ENCODE results near the gene AKT2. TPM values are rescaled to one million over a fixed set of nuclear protein-coding genes. Genes with fewer than 3 reads are reported as not detected.

Gene AKT2
- total and polyA plus RNA-seq, 2 of the 8 experiments (the other 6 are each of a cell fraction or from before 2014, with no cell fraction given), result 151 to 183 TPM

DNA sequence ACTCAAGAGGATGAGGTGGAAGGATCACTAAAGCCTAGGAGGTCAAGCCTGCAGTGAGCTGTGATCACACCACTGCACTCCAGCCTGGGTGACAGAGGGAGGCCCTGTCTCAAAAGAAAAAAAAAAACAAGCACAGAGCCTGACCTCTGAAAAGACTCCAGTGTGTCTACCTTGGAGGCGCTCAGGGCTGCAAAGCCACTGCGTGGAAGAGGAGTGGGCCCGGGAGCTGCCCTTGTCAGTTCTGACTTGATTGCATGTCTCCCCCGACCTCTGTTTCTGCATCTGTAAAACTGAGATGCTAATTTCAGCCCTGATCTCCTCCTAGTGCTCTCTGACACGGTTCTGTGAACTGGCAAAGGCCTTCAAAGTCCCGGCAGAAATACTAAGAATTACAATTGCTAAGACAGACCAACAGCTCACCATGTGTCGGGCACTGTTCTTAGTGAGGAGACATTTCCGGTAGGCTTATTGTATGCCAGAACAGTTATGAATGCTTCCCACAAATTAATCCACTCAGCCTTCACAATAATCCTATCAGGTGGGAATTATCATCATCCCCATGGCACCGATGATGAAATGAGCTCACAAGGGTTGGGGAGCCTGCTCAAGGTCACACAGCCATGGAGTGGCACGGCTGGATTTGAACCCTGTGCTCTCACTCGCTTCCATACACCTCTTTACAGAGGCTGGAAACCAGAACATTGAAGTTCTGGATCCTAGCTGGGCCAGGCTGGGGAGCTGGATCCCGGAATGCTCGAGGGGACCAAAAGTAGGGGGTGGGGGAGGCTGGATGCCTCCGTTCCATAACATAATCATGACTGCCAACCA is 3.5 kb downstream of the AKT2 start:
- H3K27me3 ChIP-seq (replicated peaks in 1 of 4; ENCODE audit: control insufficient read depth in 3 of 4, extremely low read depth in 1 of 4, insufficient read depth in 3 of 4, low read length in 3 of 4), result no peaks in the 10 kb centered on the region
- CTCF ChIA-PET (ENCODE audit: partially characterized antibody), result interaction anchor here (0.6 to 2.2 kb wide), 6 partner anchors 11 to 92 kb away, joined by 3 to 10 read pairs (median 7); no protein-coding TSS in a partner anchor
- H3K27ac ChIP-seq (ENCODE audit: low read depth, low read length), result no peak overlapping the region
- no peak for TF ChIP-seq SRF (IDR thresholded peaks at IDR 0.05; ENCODE audit: low read depth, low read length)
- TF ChIP-seq, protein P1, sequence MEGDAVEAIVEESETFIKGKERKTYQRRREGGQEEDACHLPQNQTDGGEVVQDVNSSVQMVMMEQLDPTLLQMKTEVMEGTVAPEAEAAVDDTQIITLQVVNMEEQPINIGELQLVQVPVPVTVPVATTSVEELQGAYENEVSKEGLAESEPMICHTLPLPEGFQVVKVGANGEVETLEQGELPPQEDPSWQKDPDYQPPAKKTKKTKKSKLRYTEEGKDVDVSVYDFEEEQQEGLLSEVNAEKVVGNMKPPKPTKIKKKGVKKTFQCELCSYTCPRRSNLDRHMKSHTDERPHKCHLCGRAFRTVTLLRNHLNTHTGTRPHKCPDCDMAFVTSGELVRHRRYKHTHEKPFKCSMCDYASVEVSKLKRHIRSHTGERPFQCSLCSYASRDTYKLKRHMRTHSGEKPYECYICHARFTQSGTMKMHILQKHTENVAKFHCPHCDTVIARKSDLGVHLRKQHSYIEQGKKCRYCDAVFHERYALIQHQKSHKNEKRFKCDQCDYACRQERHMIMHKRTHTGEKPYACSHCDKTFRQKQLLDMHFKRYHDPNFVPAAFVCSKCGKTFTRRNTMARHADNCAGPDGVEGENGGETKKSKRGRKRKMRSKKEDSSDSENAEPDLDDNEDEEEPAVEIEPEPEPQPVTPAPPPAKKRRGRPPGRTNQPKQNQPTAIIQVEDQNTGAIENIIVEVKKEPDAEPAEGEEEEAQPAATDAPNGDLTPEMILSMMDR (IDR thresholded peaks at IDR 0.05; ENCODE audit: control extremely low read depth in 1 of 3, insufficient read depth in 1 of 3, low read depth in 1 of 3, low read length in 3 of 3), result no peak

More for the DNA sequence above, 3.5 kb downstream of the AKT2 start:
- H2AK5ac ChIP-seq (ENCODE audit: low read depth, low read length), result no peak overlapping the region; the same call in 1 of the 2 replicates
- H3K4me3 ChIP-seq (ENCODE audit: extremely low read depth in 1 of 4, insufficient read depth in 2 of 4, low read depth in 3 of 4, low read length in 4 of 4), result no peak overlapping the region
- no peak for FAIRE-seq
- no peak overlapping the region for H3K4me2 ChIP-seq (ENCODE audit: insufficient read depth in 1 of 2, low read depth in 2 of 2, low read length in 2 of 2)
- DNase-seq (ENCODE audit: low read depth in 1 of 2, low spot score in 2 of 2), result no peak
- H3K79me2 ChIP-seq (ENCODE audit: control insufficient read depth in 1 of 2, insufficient read depth in 2 of 2, low read length in 2 of 2), result peaks cover 9 to 78% of the 10 kb centered on the region in 2 experiments; a peak in 3 of 4 replicates
- peaks cover 0 to 20% (median 14%) of the 10 kb centered on the region in 4 experiments; a peak in 6 of 7 replicates for H3K4me1 ChIP-seq (replicated peaks in 1 of 4; ENCODE audit: control insufficient read depth in 3 of 4, insufficient read depth in 4 of 4, low read length in 3 of 4)
- H2BK20ac ChIP-seq (ENCODE audit: low read length), result no peak overlapping the region
- peaks cover 25% of the 10 kb centered on the region for H3K79me1 ChIP-seq (ENCODE audit: low read depth, low read length)
- H4K20me1 ChIP-seq (replicated peaks in 1 of 2; ENCODE audit: control insufficient read depth in 1 of 2, insufficient read depth in 2 of 2, low read length in 2 of 2), result peaks cover 7 to 9% of the 10 kb centered on the region in 2 experiments
- no peak overlapping the region for H4K91ac ChIP-seq (replicated peaks; ENCODE audit: insufficient read length, low read length)
- H3K9me3 ChIP-seq (ENCODE audit: insufficient read depth in 2 of 2, low read depth in 1 of 2, low read length in 1 of 2), result no peaks in the 10 kb centered on the region
- H3K18ac ChIP-seq (ENCODE audit: extremely low read depth, low read length), result no peak overlapping the region
- no peak overlapping the region for H3K56ac ChIP-seq (replicated peaks; ENCODE audit: insufficient read length, low read depth, low read length)
- no peak overlapping the region for H4K5ac ChIP-seq (ENCODE audit: insufficient read length, low read depth, low read length)
- peaks cover 9% of the 10 kb centered on the region for H3K23me2 ChIP-seq (ENCODE audit: low read depth, low read length)
- H3K14ac ChIP-seq (ENCODE audit: insufficient read length), result no peak overlapping the region
- 88% methylated on average over 14 of the region's 14 CpGs; no CpG with 5 or more reads in 1 of the 2 experiments for WGBS, 2 experiments (ENCODE audit: extremely low coverage in 1 of 2, insufficient coverage in 1 of 2, insufficient read length in 1 of 2, insufficient replicate concordance in 2 of 2, low coverage in 1 of 2, low lambda C conversion rate in 2 of 2, missing lambda C conversion rate in 1 of 2)
- H2BK12ac ChIP-seq (ENCODE audit: low read depth, low read length), result no peak overlapping the region
- H2BK15ac ChIP-seq (ENCODE audit: low read length), result no peak overlapping the region
- H2BK5ac ChIP-seq (ENCODE audit: low read depth, low read length), result no peak overlapping the region; the same call in 1 of the 2 replicates
- no peak overlapping the region for H3K9ac ChIP-seq (replicated peaks in 1 of 4; ENCODE audit: extremely low read depth in 1 of 4, low read depth in 3 of 4, low read length in 3 of 4)
- no peak overlapping the region for H3K23ac ChIP-seq (ENCODE audit: insufficient read length)
- H3K4ac ChIP-seq (replicated peaks; ENCODE audit: insufficient read length, low read depth, low read length), result no peak overlapping the region
- H2BK120ac ChIP-seq (replicated peaks; ENCODE audit: low read depth, low read length), result no peak overlapping the region
- peaks cover 0 to 3% (median 0%) of the 10 kb centered on the region in 4 experiments; a peak in 1 of 8 replicates for H3K36me3 ChIP-seq (ENCODE audit: control insufficient read depth in 2 of 4, insufficient read depth in 4 of 4, low read length in 3 of 4)
- POLR2A ChIA-PET (ENCODE audit: partially characterized antibody), result interaction anchor here (0.9 to 2.5 kb wide), 6 partner anchors 11 to 47 kb away, joined by 3 to 17 read pairs (median 4); no protein-coding TSS in a partner anchor
- H2AFZ ChIP-seq (ENCODE audit: low read length), result no peak overlapping the region
- peak overlapping the region; percentile 4; the same call in 1 of the 2 replicates for H4K8ac ChIP-seq (ENCODE audit: extremely low read depth, insufficient read depth, low read length)

Data from H1 (cell line).